GM21515 (cell line): ENCODE measurements around the gene RUSC2.
"Not testable (repeated sequence)": the region's sequence is repeated elsewhere in the genome, so short reads cannot be mapped to it uniquely, and the experiment has no call there.

Experiments
- ATAC-seq: cut with Tn5 transposase; IDR thresholded peaks from one replicate; pipeline ENCODE4 v1.9.1; 2021; ENCODE audit not compliant: unreplicated experiment

Gene RUSC2, protein sequence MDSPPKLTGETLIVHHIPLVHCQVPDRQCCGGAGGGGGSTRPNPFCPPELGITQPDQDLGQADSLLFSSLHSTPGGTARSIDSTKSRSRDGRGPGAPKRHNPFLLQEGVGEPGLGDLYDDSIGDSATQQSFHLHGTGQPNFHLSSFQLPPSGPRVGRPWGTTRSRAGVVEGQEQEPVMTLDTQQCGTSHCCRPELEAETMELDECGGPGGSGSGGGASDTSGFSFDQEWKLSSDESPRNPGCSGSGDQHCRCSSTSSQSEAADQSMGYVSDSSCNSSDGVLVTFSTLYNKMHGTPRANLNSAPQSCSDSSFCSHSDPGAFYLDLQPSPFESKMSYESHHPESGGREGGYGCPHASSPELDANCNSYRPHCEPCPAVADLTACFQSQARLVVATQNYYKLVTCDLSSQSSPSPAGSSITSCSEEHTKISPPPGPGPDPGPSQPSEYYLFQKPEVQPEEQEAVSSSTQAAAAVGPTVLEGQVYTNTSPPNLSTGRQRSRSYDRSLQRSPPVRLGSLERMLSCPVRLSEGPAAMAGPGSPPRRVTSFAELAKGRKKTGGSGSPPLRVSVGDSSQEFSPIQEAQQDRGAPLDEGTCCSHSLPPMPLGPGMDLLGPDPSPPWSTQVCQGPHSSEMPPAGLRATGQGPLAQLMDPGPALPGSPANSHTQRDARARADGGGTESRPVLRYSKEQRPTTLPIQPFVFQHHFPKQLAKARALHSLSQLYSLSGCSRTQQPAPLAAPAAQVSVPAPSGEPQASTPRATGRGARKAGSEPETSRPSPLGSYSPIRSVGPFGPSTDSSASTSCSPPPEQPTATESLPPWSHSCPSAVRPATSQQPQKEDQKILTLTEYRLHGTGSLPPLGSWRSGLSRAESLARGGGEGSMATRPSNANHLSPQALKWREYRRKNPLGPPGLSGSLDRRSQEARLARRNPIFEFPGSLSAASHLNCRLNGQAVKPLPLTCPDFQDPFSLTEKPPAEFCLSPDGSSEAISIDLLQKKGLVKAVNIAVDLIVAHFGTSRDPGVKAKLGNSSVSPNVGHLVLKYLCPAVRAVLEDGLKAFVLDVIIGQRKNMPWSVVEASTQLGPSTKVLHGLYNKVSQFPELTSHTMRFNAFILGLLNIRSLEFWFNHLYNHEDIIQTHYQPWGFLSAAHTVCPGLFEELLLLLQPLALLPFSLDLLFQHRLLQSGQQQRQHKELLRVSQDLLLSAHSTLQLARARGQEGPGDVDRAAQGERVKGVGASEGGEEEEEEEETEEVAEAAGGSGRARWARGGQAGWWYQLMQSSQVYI (N-terminal part only)

DNA sequence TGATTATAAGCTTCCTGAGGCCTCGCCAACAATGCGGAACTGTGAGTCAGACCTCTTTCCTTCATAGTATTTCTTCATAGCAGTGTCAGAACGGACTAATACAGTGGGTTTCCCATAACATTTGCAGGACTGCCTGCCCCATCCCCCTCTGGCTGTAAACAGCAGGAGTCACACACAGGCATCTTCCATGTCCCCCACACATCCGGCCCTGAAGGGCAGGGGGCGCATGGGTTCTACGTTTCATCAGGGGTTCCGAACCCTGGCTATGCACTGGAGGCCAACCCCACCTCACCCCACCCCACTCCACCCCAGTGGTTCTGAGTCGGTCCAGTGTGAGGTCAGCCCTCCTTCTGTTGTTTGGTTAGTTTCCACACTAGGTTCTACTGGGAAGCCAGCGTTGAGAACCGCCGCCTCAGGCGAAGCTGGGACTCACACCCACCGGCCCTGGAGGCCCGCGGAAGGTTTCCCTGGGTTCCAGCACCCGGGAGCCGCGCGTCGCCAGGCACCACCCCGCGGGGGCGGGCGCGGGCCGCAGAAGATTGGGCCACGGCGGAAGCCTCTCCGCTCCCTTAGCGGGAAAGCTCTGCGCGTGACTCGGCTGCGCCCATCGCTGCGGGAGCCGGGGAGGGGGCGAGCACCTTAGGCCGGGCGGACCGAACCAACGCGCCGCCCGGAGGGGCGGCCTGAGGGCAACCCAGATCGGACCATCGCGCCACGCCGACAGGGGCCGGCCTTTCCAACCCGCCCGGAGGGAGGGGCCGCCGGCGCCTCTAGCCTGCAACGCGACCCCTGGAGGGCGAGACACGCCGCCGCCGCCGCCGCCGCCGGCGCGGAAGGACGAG, at the start of gene RUSC2:
RUSC2 (plus strand) TSS at position 799 of the 842 bp plus-strand sequence. CDS start 56,411 bp downstream, outside the sequence.
- no peak for ATAC-seq

DNA sequence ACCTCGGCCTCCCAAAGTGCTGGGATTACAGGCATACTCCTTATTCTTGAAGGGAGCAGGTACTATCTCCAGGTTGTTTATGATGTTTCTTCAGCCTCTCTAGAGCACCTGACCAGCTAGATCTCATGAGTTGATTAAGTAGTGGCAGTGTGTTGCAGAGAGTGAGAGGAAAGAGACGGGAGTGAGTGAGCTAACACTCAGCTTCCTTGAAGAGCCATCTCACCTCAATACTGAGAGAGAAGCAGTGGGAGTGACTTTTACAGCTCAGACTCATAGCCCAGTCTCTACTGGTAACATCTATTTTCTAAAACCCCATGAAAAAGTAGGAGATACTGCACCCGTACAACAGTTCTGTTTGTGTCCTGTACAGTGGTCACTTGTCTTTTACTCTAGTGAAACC, 43.9 kb upstream of the RUSC2 start:
- ATAC-seq = no peak

DNA sequence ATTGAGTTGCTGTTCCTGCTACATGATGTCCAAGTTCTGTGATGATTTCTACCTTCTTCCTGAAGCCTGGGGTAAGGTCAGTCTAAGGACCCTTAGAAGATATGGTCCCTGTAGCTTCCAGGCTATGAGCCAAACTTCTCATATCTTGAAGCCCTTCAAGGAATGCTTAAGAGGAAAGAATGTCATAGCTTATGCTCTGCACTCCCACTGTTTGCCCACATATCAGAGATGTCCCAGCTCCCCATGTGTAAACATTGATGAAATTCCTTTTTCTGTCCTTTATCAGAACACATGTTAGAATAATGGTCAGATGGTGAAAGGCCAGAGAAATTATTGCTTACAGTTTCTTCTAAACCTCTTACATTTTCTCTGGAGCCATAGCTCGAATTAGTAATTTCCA, 41.4 kb upstream of the RUSC2 start:
- ATAC-seq = no peak

DNA sequence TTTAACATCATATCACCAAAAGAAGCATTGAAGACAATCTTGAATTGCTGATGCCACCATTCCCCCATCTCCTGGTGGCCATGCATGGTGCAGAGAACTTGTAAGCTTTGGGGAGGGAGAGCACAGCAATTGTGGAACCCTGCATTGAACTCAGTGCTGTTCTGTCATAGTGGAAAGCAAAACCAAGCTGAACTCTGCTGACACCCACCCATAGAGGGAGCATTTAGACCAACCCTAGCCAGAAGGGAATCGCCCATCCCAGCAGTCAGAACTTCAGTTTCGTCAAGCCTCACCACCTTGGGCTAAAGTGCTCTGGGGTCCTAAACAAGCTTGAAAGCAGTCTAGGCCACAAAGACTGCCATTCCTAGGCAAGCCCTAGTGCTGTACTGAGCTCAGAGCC, 37.4 kb upstream of the RUSC2 start:
- ATAC-seq = no peak

DNA sequence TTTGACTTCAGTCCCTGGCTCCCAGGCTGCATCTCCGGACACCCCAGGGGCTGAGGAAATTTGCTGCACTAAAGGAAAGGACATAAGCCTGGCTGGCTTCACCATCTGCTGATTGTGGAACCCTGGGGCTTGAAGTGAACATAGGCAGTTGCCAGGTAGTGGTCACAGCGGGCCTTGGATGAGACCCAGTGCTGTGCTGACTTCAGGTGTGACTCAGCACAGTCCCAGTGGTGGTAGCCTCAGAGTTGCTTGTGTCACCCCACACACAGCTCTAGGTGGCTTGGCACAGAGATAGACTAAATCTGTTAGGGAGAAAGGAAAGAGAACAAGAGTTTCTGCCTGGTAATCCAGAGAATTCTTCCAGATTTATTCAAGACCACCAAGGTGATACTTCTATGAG, 36.1 kb upstream of the RUSC2 start:
- ATAC-seq = no peak

DNA sequence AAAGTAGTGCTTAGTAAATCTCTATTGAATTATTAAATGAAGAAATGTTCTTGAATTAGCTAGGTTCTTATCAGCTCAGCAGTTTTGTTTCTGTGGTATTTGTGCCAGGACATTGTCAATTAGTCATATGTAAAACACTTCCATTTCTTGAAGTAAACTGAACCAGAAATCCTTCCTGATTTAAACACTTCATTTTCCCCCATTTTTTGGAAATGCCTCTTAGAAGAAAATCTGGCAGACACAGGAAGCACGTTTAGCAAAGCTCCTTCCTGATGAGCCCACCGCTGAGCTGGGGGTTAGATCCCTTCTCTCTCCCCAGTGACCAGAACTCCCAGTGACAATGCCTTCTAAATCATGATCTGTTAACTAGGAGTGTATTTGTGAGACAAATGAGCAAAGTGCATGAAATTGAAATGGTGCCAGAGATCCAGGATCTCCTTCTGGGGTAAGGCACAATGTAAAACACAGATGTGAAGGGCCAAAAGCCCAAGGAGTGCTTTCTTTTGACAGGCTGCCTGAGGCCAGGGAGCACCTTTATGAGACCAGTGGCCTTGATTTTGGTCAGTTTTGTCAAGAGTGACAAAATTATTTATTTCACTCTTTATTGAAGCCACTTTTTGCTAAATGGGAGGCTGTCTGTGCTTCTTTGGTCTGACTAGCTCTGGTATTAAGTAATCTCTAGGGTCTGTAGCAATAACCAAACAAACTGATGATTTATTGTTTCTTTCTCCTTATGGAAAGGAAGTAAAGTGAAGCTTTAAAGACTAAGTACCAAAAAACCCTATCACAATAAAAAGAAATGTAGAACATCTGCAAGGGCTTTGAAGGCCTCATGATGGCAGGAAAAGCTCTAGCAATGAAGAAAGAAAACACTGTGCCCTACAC, 25.5 kb upstream of the RUSC2 start:
- no peak for ATAC-seq

DNA sequence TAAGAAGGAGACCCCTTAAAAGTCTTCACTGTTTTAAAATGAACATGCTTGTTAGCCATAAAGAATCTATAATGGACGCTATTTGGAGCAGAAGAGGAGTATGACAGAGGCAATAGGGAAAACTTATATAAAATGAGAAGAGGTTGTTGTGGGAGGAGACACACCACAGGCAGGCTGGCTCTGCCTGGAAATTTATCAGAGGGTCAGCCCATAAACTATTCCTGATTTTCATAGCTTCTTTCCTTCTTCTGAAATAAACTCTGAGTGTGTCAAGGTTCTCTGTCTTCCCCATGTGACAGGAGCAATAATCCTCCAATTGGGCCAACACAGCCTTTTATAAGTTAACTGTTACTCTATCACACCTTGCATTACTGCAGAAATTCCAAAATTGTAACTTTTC, 19.6 kb upstream of the RUSC2 start:
- no peak for ATAC-seq

DNA sequence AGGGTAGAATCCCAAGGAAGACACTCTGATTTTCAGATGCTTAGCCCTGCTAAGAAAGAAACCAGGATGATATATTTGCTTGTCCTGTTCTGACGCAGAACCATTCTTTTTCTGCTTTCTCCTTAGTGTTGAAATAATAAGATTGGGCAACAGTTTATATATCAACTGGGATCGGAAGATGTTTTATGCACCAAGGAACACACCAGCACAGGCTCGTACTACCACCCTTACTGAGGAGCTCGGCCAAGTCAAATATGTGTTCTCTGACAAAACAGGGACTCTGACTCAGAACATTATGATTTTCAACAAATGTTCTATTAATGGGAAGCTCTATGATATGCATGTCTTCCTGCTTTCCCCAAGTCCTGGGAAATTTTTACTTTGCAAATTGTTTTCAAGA, 19.0 kb upstream of the RUSC2 start:
- no peak for ATAC-seq

DNA sequence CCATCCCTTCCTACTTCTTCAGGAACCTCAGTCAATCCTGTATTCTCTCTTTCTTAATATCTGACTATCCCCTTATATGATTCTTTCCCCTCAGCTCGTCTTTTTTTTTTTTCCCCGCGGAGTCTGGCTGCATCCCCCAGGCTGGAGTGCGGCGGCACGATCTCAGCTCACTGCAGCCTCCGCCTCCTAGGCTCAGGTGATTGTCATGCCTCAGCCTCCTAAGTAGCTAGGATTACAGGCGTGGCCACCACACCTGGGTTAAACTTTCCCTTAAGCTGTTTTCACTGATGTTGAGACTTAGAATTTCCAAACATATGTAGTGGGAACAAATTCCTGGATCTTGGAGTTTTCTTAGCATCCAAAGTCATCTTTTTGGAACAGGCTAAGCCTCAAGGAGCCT, 13.3 kb upstream of the RUSC2 start:
- no peak for ATAC-seq

DNA sequence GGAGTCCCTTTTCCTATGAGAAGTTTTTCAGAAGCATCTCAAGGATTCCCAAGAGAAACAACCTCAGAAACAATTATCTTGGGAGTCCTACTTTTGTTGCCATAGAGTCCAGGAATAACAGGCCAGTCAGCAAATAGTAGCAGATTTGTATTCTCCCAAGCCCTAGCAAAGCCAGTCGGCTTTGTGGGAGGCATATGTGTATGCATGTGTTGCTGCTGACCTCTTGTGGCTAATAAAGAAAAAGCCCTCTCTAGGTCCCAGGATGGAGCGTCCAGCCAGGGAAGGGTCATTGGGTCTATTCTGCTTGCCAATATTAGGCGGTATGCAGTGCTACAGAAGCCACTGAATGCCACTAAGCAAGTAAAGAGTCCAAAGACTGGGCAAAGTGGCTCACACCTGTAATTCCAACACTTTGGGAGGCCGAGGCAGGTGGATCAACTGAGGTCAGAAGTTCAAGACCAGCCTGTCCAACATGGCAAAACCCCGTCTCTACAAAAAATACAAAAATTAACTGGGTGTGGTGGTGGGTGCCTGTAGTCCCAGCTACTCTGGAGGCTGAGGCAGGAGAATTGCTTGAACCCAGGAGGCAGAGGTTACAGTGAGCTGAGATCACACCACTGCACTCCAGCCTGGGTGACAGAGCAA, 12.6 kb upstream of the RUSC2 start:
- ATAC-seq = not testable (repeated sequence)

DNA sequence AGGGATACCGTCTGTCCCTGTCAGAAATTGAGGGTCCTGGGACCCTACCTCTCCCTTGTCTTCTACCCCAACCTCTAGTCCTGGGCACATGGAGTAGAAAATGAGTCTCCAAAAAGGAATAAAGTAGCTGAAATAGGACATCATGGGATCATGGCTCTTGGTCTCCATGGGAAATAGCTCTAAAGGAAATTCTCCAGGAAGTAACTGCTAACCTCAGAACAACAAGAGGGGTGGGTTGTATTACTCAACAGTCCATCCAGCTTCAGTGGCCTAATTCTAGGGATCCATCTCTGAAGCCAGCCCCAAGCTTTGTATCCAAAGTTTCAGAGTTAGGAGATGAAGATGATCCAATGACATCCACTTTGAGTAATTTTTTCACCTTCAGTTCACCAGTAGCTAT, 11.0 kb upstream of the RUSC2 start:
- ATAC-seq = no peak

DNA sequence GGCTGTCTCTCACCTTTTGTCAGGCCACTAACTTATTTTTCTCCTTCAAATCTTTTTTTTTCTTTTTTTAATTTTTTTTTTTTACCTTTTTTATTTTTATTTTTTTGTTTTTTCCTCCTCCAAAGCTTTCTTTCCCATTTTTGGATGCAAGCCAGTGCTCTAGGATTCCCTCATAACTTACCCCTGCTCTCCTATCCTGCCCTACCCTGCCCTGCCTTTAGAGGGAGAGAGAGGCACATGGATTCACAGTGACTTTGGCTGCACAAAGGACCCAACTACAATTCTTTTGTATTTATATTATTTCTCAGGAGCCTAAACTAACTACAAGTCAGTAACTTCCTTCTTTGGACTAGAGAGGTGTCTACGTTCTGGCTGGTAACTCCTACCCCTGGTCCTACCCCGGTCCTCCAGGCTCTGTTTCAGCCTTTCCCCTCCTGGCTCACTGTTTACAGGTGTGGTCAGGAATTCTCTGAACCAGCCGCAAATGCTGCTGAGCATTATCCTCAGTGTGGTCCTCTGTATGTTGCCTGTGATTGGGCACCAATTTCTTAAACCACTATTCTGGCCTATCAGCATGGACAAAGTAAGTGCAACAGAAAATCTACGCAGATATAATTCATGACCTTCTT, 8.4 kb upstream of the RUSC2 start:
- no peak for ATAC-seq

DNA sequence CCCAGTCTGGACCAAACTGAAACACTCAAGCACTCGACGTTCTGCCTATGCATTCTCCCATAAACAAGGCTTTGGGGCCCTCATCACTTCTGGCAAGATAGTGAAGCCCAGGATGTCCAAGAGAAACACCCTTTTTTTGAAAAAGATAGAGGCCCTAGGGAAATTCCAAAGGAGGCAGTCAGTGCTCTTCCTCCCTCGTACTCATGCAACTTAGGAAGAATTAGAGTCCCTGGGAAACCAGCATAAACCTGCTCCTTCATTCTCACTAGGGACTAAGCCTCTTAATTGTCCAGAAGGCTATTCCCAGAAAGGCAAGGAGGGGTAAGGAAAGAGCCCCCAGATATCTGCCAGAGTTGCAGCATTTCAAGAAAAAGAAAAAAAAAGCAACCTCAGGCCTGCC, 7.8 kb upstream of the RUSC2 start:
- no peak for ATAC-seq

DNA sequence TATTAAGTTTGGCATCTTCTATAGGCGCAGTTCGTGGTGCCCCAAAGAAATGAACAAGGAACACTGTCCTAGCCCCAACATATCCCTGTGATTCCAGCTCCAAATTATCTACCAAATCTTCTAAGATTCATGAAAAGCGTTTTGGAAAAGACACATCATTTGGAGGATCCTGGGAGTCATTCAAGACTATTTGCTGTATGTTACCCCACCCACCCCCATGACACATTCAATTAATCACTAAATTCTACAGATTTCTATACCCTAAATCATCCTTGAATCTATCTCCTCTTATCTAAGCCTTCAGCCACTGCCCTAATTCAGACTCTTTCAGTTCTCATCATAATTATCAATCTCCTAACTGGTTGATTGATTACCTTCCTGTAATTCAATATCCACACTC, 5.5 kb upstream of the RUSC2 start:
- ATAC-seq = no peak

DNA sequence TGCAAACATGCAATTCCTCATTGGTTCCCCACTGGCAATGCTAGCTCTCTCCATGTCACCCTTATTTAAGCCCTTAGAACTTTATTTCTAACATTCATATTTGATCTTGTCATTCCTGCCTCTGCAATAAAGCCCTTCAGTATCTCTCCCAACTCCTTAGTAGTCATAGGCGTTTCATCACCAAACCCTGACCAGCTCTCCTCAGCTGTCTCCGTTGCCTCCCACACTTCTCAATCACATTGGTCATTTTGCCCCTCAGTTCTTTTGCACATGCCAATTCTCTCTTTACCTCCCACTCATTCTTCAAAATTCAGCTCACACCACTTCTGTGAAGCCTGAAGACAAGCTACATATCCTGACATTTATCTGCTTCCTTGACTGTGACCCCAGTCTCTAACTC, 2.8 kb upstream of the RUSC2 start:
- ATAC-seq = no peak

DNA sequence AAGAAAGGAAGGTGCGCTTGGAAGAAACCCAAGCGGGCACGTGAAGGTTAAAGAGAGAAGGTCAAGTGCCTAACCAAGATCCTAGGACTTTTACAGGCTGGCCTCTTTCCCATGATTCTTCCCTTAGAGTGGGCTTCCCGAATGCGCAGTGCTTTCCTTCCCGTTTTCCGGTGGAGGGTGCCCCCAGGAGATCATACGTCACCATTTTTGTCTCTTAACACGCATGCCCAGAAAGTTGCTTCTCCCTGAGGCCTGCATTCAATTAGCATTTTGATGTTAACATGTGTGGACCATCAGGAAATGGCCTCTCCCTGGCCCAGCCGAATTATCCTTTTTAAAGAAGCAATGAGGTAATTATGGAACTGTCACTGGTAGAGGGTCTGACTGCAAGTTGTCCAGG, 1.9 kb upstream of the RUSC2 start:
- ATAC-seq = no peak

DNA sequence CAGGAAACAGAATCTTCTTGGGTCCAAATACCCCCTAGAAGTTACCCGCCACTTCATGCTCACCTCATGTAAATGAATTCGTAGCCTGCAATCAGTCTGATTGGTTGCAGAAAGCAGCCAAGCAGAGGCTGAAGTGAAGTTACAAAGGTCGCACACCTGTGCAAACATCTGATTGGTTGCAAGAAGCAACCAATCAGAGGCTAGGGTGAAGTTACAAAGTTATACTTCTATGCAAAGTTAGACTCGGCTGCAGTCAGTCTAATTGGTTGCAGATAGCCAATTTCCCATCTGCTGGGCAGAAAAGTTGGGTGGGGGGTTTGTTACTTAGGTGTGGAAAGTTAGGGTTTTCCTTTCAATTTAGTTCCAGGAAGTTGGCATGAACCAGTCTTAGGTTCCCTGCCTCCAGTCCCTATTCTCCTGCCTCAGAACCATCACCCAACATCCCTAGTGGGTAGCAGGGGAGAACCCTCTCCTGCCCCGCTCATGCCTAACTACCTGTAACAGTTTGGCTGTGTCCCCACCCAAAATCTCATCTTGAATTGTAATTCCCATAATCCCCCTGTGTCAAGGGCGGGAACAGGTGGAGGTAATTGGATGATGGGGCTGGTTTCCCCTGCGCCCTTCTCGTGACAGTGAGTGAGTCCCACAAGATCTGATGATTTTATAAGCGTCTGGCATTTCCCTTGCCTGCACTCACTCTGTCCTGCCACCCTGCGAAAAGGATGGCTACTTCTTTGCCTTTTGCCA, 1.2 kb upstream of the RUSC2 start:
- ATAC-seq = no peak
